K562 (cell line): ENCODE measurements around the gene CLCN6. TPM values are rescaled to one million over a fixed set of nuclear protein-coding genes. Genes with fewer than 3 reads are reported as not detected.

ENCODE experiments used
- ATAC-seq: fragments of 200-7000 bp; cut with Tn5 transposase; 3 replicates; pipeline ENCODE4 v1.9.1; 2020; ENCODE audit warnings: moderate library complexity
- BruUV-seq: library from RNA; stranded (reverse); fragments of 400-500 nt; replicated peaks from 2 replicates; lab custom pipeline; 2021; lab: Mats Ljungman, UMichigan
- CTCF ChIA-PET: fragments of 300-600 bp; formaldehyde crosslinking; extraction: SDS; loops from one replicate; lab custom pipeline; 2021; ENCODE audit warnings: low intra/inter-chr PET ratio; lab: Yijun Ruan, JAX
- POLR2A ChIA-PET: fragments of 300-600, 350-650 bp; sonication (Branson Sonifier 250); formaldehyde crosslinking; extraction: SDS; loops from one replicate; lab custom pipeline; 2021; ENCODE audit warnings: antibody characterized with exemption, inconsistent platforms; lab: Yijun Ruan, JAX
- DNase-seq, 4 experiments: peaks; one replicate each; pipeline versions ENCODE4 v3.0.0 to v3.0.0-alpha.2; 2011 to 2018; ENCODE audit warnings: low spot score in 3 of 4, mixed read lengths in 3 of 4; ENCODE audit errors: extremely low read depth in 1 of 4
- FAIRE-seq: peaks from 2 replicates; lab custom pipeline; 2011; peaks lifted over from hg19 to GRCh38; lab: Jason Lieb, UNC
- H2AFZ ChIP-seq: 2 replicates; pipeline ENCODE4 v1.6.0; 2011; ENCODE audit warnings: low read depth, low read length, control low read depth, inconsistent platforms
- H3K27ac ChIP-seq: fragments of 200-600 bp; 3 replicates; pipeline ENCODE4 v1.8.0; 2011; ENCODE audit warnings: low read depth, mild to moderate bottlenecking, control low read depth, inconsistent platforms, low read length, moderate library complexity, mixed read lengths; ENCODE audit errors: extremely low read depth
- H3K27me3 ChIP-seq, 2 experiments: fragments of 300-600 bp in 1 of 2; 2 replicates in 1 of 2; 3 replicates in 1 of 2; pipeline versions ENCODE4 v1.6.0 to v1.8.0; 2011; ENCODE audit warnings: inconsistent platforms in 2 of 2, low read length in 2 of 2, mild to moderate bottlenecking in 1 of 2, mixed read lengths in 1 of 2, moderate library complexity in 1 of 2; ENCODE audit not compliant: control insufficient read depth in 2 of 2, insufficient read depth in 2 of 2
- H3K36me3 ChIP-seq: fragments of 300-600 bp; 3 replicates; pipeline ENCODE4 v1.8.0; 2011; ENCODE audit warnings: mild to moderate bottlenecking, low read length, inconsistent platforms; ENCODE audit not compliant: control insufficient read depth, insufficient read depth
- H3K4me1 ChIP-seq, 2 experiments: fragments of 200-600 bp in 1 of 2; replicated peaks in 1 of 2; 2 replicates in 1 of 2; 3 replicates in 1 of 2; pipeline versions ENCODE4 v1.5.1 to v1.8.0; 2011; ENCODE audit warnings: inconsistent platforms in 2 of 2, low read length in 2 of 2, mild to moderate bottlenecking in 1 of 2, mixed read lengths in 1 of 2, moderate library complexity in 1 of 2; ENCODE audit not compliant: control insufficient read depth in 2 of 2, insufficient read depth in 2 of 2
- H3K4me2 ChIP-seq: 2 replicates; pipeline ENCODE4 v1.6.1; 2011; ENCODE audit warnings: low read length, control low read depth, inconsistent platforms, mixed read lengths; ENCODE audit not compliant: insufficient read depth
- H3K4me3 ChIP-seq: fragments of 200-600 bp; sonication (generic), shearing (Covaris generic); 2 replicates; pipeline ENCODE4 v1.5.1; 2016; ENCODE audit warnings: control low read depth, inconsistent platforms
- H3K79me2 ChIP-seq: fragments of 200-600 bp; 3 replicates; pipeline ENCODE4 v1.8.0; 2011; ENCODE audit warnings: low read length, inconsistent platforms; ENCODE audit not compliant: control insufficient read depth, insufficient read depth
- H3K9ac ChIP-seq, 2 experiments: 2 replicates each; pipeline versions ENCODE4 v1.6.0 to v1.6.1; 2011; ENCODE audit warnings: low read depth in 2 of 2, low read length in 2 of 2, control low read depth in 1 of 2, inconsistent platforms in 1 of 2, mild to moderate bottlenecking in 1 of 2, mixed read lengths in 1 of 2; ENCODE audit not compliant: insufficient read depth in 1 of 2
- H3K9me1 ChIP-seq: one replicate; pipeline ENCODE4 v1.6.0; 2011; ENCODE audit warnings: inconsistent platforms, mild to moderate bottlenecking, low read length, moderate library complexity; ENCODE audit not compliant: control insufficient read depth, insufficient read depth
- H3K9me3 ChIP-seq: replicated peaks from 2 replicates; pipeline ENCODE4 v1.5.1; 2011; ENCODE audit warnings: low read depth, low read length, inconsistent platforms; ENCODE audit not compliant: control insufficient read depth, insufficient read depth
- H4K20me1 ChIP-seq: replicated peaks from 2 replicates; pipeline ENCODE4 v1.6.1; 2011; ENCODE audit warnings: low read length, inconsistent platforms, mixed read lengths; ENCODE audit not compliant: control insufficient read depth, insufficient read depth
- CBFB ChIP-seq: sonication (generic); formaldehyde crosslinking; IDR thresholded peaks from 2 replicates; pipeline ENCODE4 v1.4.0; 2020; ENCODE audit warnings: mild to moderate bottlenecking, missing genetic modification reagents
- HIVEP1 ChIP-seq: fragments of 250-450 bp; sonication (Bioruptor Pico); IDR thresholded peaks from 2 replicates; pipeline ENCODE4 v1.4.0; 2020; ENCODE audit warnings: mild to moderate bottlenecking
- IRF2 ChIP-seq: sonication (generic); formaldehyde crosslinking; IDR thresholded peaks from 2 replicates; pipeline ENCODE4 v1.8.1; 2022; ENCODE audit warnings: mild to moderate bottlenecking, missing genetic modification reagents
- RAD21 ChIP-seq, 2 experiments: fragments of 250-450 bp in 1 of 2; fragments of 450-650 bp in 1 of 2; sonication (Bioruptor Pico) in 1 of 2; formaldehyde crosslinking in 1 of 2; IDR thresholded peaks in 1 of 2; conservative IDR thresholded peaks in 1 of 2; 2 replicates each; pipeline versions ENCODE4 v1.4.0 to v1.8.0; 2020 to 2022; ENCODE audit warnings: mild to moderate bottlenecking in 2 of 2, moderate library complexity in 1 of 2
- SIRT6 ChIP-seq: IDR thresholded peaks from one replicate; pipeline ENCODE4 v1.6.1; 2012; ENCODE audit warnings: low read depth, mild to moderate bottlenecking, control low read depth, inconsistent platforms, low read length, moderate library complexity
- TCF7L2 ChIP-seq: fragments of 150-350 bp; IDR thresholded peaks from 2 replicates; pipeline ENCODE4 v1.6.1; 2016; ENCODE audit warnings: low read depth, mild to moderate bottlenecking, low read length, moderate library complexity
- WGBS: fragments of 100-300 bp; shearing (Covaris generic); methylation state at CpG from one replicate; pipeline ENCODE4 v1.1.6; 2016; ENCODE audit warnings: low coverage, mixed read lengths; ENCODE audit not compliant: insufficient coverage; ENCODE audit errors: missing lambda C conversion rate; 5-methylcytosine and 5-hydroxymethylcytosine counted together
- in situ Hi-C: fragments of 300-500 bp; cut with MboI; formaldehyde crosslinking; loops from 4 replicates; pipeline ENCODE4 v1.15.0; 2018; ENCODE audit warnings: inconsistent platforms, mixed read lengths
- intact Hi-C: fragments of 100-400 bp; cut with micrococcal nuclease; formaldehyde crosslinking; loops from 2 replicates; pipeline ENCODE4 v1.14.2; 2022
- polyA plus RNA-seq, 8 experiments: library from polyadenylated mRNA; depleted of rRNA in 4 of 8; stranded (reverse) in 5 of 8; unstranded in 3 of 8; fragments of >200 nt; fragmentation: Nextera tagmentation in 2 of 8; fragmentation: Illumina TruSeq in 1 of 8; extraction: Ambion mirVana in 2 of 8; extraction: Trizol in 1 of 8; gene quantifications; 2 replicates each; pipeline versions ENCODE4 v1.2.1 to v1.2.3, GENCODE V29; 2011 to 2014; ENCODE audit warnings: inconsistent platforms in 1 of 8, missing spikeins in 1 of 8
- total RNA-seq, 7 experiments: library from RNA; depleted of rRNA in 6 of 7; stranded (reverse); fragments of >200 nt in 6 of 7; fragmentation: Illumina TruSeq in 2 of 7; extraction: Trizol in 2 of 7; gene quantifications; 2 replicates each; pipeline versions ENCODE4 v1.2.1 to v1.2.3, GENCODE V29; 2011 to 2021; ENCODE audit warnings: low replicate concordance in 1 of 7
- TF ChIP-seq, protein P1 (sequence below), 2 experiments: fragments of 450-650 bp; IDR thresholded peaks; 2 replicates each; pipeline ENCODE4 v1.6.1; 2018; ENCODE audit warnings: mild to moderate bottlenecking in 2 of 2, low read depth in 1 of 2; ENCODE audit not compliant: partially characterized antibody in 2 of 2
- TF ChIP-seq, protein P2 (sequence below): fragments of 250-450 bp; sonication (Bioruptor Pico); IDR thresholded peaks from 2 replicates; pipeline ENCODE4 v1.4.0; 2020
- TF ChIP-seq, protein P3 (sequence below): sonication (generic); formaldehyde crosslinking; IDR thresholded peaks from 2 replicates; pipeline ENCODE4 v1.8.1; 2023; ENCODE audit warnings: mild to moderate bottlenecking, missing genetic modification reagents

CLCN6 gene
- total and polyA plus RNA-seq, 9 of the 15 experiments (the other 6 are each of a cell fraction or from before 2014, with no cell fraction given): 2.0 to 21.8 (median 13.6) TPM

DNA sequence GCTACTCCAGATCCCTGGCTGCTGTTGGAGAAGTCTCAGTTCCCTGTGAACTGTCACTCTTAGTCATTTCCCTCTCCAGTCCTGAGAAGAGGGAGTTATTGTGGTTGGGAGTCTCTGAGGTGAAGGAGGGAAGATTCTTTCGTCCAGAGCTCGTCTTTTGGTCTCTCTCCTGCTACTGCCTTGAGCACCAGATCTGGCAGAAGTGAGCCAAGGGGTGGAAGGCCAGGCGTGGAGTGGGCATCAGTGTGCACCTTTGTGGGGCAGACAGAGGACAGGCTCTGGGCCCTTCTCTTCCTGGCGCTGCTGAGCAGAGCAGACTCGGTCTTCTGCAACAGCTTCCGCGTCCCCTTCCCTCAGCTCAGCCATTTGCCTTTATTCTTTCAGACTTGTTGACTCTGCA, 19.1 kb downstream of the CLCN6 start:
- Histone ChIP-seq H3K27me3 (no peaks in the 10 kb centered on the region), H3K4me2 (no peak overlapping the region), H3K9me3 (no peaks in the 10 kb centered on the region), H3K9me1 (no peaks in the 10 kb centered on the region), H3K27ac (no peak overlapping the region), H3K9ac (peak overlapping the region in 1 of 2 experiments; percentile 40; a peak in 2 of 4 replicates), H3K4me3 (no peak overlapping the region), H4K20me1 (no peaks in the 10 kb centered on the region), H3K4me1 (no peaks in the 10 kb centered on the region), H2AFZ (no peak overlapping the region), H3K36me3 (peaks cover 83% of the 10 kb centered on the region), H3K79me2 (no peaks in the 10 kb centered on the region)
- FAIRE-seq (no peak), ATAC-seq (no peak), DNase-seq (no peak)
- 86% methylated on average over 7 of the region's 7 CpGs for WGBS
- no TSS peak for BruUV-seq
- POLR2A ChIA-PET: interaction anchor here (0.6 to 3.4 kb wide), 6 partner anchors 10 to 84 kb away, joined by 3 to 41 read pairs (median 6); partner anchors contain the start of gene CLCN6
- intact Hi-C loops: no loop called here
- in situ Hi-C loops: no loop called here
- CTCF ChIA-PET: no interaction called here
- no peak for TF ChIP-seq IRF2 (CRISPR knock-in tag)
- TF ChIP-seq, protein P1, sequence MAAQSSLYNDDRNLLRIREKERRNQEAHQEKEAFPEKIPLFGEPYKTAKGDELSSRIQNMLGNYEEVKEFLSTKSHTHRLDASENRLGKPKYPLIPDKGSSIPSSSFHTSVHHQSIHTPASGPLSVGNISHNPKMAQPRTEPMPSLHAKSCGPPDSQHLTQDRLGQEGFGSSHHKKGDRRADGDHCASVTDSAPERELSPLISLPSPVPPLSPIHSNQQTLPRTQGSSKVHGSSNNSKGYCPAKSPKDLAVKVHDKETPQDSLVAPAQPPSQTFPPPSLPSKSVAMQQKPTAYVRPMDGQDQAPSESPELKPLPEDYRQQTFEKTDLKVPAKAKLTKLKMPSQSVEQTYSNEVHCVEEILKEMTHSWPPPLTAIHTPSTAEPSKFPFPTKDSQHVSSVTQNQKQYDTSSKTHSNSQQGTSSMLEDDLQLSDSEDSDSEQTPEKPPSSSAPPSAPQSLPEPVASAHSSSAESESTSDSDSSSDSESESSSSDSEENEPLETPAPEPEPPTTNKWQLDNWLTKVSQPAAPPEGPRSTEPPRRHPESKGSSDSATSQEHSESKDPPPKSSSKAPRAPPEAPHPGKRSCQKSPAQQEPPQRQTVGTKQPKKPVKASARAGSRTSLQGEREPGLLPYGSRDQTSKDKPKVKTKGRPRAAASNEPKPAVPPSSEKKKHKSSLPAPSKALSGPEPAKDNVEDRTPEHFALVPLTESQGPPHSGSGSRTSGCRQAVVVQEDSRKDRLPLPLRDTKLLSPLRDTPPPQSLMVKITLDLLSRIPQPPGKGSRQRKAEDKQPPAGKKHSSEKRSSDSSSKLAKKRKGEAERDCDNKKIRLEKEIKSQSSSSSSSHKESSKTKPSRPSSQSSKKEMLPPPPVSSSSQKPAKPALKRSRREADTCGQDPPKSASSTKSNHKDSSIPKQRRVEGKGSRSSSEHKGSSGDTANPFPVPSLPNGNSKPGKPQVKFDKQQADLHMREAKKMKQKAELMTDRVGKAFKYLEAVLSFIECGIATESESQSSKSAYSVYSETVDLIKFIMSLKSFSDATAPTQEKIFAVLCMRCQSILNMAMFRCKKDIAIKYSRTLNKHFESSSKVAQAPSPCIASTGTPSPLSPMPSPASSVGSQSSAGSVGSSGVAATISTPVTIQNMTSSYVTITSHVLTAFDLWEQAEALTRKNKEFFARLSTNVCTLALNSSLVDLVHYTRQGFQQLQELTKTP (IDR thresholded peaks at IDR 0.05; ENCODE audit: low read depth in 1 of 2, partially characterized antibody in 2 of 2): no peak
- TF ChIP-seq CBFB: no peak
- TF ChIP-seq, protein P2, sequence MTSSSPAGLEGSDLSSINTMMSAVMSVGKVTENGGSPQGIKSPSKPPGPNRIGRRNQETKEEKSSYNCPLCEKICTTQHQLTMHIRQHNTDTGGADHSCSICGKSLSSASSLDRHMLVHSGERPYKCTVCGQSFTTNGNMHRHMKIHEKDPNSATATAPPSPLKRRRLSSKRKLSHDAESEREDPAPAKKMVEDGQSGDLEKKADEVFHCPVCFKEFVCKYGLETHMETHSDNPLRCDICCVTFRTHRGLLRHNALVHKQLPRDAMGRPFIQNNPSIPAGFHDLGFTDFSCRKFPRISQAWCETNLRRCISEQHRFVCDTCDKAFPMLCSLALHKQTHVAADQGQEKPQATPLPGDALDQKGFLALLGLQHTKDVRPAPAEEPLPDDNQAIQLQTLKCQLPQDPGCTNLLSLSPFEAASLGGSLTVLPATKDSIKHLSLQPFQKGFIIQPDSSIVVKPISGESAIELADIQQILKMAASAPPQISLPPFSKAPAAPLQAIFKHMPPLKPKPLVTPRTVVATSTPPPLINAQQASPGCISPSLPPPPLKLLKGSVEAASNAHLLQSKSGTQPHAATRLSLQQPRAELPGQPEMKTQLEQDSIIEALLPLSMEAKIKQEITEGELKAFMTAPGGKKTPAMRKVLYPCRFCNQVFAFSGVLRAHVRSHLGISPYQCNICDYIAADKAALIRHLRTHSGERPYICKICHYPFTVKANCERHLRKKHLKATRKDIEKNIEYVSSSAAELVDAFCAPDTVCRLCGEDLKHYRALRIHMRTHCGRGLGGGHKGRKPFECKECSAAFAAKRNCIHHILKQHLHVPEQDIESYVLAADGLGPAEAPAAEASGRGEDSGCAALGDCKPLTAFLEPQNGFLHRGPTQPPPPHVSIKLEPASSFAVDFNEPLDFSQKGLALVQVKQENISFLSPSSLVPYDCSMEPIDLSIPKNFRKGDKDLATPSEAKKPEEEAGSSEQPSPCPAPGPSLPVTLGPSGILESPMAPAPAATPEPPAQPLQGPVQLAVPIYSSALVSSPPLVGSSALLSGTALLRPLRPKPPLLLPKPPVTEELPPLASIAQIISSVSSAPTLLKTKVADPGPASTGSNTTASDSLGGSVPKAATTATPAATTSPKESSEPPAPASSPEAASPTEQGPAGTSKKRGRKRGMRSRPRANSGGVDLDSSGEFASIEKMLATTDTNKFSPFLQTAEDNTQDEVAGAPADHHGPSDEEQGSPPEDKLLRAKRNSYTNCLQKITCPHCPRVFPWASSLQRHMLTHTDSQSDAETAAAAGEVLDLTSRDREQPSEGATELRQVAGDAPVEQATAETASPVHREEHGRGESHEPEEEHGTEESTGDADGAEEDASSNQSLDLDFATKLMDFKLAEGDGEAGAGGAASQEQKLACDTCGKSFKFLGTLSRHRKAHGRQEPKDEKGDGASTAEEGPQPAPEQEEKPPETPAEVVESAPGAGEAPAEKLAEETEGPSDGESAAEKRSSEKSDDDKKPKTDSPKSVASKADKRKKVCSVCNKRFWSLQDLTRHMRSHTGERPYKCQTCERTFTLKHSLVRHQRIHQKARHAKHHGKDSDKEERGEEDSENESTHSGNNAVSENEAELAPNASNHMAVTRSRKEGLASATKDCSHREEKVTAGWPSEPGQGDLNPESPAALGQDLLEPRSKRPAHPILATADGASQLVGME (CRISPR knock-in tag): no peak
- no peak for TF ChIP-seq SIRT6
- no peak for TF ChIP-seq RAD21 (CRISPR knock-in tag; conservative IDR thresholded peaks at IDR 0.05 in 1 of 2, IDR thresholded peaks at IDR 0.05 in 1 of 2)
- no peak for TF ChIP-seq HIVEP1 (CRISPR knock-in tag)
- no peak for TF ChIP-seq TCF7L2
- TF ChIP-seq, protein P3, sequence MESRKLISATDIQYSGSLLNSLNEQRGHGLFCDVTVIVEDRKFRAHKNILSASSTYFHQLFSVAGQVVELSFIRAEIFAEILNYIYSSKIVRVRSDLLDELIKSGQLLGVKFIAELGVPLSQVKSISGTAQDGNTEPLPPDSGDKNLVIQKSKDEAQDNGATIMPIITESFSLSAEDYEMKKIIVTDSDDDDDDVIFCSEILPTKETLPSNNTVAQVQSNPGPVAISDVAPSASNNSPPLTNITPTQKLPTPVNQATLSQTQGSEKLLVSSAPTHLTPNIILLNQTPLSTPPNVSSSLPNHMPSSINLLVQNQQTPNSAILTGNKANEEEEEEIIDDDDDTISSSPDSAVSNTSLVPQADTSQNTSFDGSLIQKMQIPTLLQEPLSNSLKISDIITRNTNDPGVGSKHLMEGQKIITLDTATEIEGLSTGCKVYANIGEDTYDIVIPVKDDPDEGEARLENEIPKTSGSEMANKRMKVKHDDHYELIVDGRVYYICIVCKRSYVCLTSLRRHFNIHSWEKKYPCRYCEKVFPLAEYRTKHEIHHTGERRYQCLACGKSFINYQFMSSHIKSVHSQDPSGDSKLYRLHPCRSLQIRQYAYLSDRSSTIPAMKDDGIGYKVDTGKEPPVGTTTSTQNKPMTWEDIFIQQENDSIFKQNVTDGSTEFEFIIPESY (CRISPR knock-in tag): no peak
